ENCODE data around the gene PCTP.

GRCh38 chr17:55730808-55731207, 20.0 kb upstream of the PCTP start:
- TF ChIP-seq EP300 (IDR thresholded peaks at IDR 0.05; ENCODE audit: borderline replicate concordance) (no peak), TEAD4 (IDR thresholded peaks at IDR 0.05) (no peak), CEBPB (IDR thresholded peaks at IDR 0.05) (no peak), REST (IDR thresholded peaks at IDR 0.05; ENCODE audit: low read depth) (no peak), MAX (IDR thresholded peaks at IDR 0.05) (no peak), RAD21 (IDR thresholded peaks at IDR 0.05; ENCODE audit: low read depth) (no peak), TAF1 (IDR thresholded peaks at IDR 0.05; ENCODE audit: low read depth) (no peak), FOXM1 (IDR thresholded peaks at IDR 0.05; ENCODE audit: borderline replicate concordance, low read depth) (no peak), EGR1 (IDR thresholded peaks at IDR 0.05) (no peak)
